BJ (cell line): ENCODE data around the gene SH3D19. TPM values are rescaled to one million over a fixed set of nuclear protein-coding genes. Genes with fewer than 3 reads are reported as not detected.

Source experiments
- CTCF ChIA-PET: fragments of 350-600 bp; formaldehyde crosslinking; extraction: SDS; loops from one replicate; lab custom pipeline; 2021; ENCODE audit warnings: antibody characterized with exemption, inconsistent platforms; lab: Yijun Ruan, JAX
- POLR2A ChIA-PET: fragments of 300-600 bp; sonication (Branson Sonifier 250); formaldehyde crosslinking; extraction: SDS; loops from one replicate; lab custom pipeline; 2021; ENCODE audit warnings: antibody characterized with exemption; lab: Charles Lee
- DNase-seq: peaks from one replicate; pipeline ENCODE4 v3.0.0-alpha.2; 2011; ENCODE audit warnings: low read depth
- H3K27me3 ChIP-seq: 2 replicates; pipeline ENCODE4 v1.6.0; 2011; ENCODE audit warnings: low read length; ENCODE audit not compliant: control insufficient read depth, insufficient read depth
- H3K36me3 ChIP-seq: 2 replicates; pipeline ENCODE4 v1.5.1; 2011; ENCODE audit warnings: low read length; ENCODE audit not compliant: control insufficient read depth, insufficient read depth
- H3K4me3 ChIP-seq: 2 replicates; pipeline ENCODE4 v1.5.1; 2011; ENCODE audit warnings: low read depth, mild to moderate bottlenecking, control low read depth, low read length
- polyA plus RNA-seq: library from polyadenylated mRNA; depleted of rRNA; stranded (reverse); fragments of >200 nt; gene quantifications from 2 replicates; pipeline ENCODE4 v1.2.3, GENCODE V29; 2011
- TF ChIP-seq, protein P1 (sequence below): IDR thresholded peaks from 2 replicates; pipeline ENCODE4 v1.5.1; 2011; ENCODE audit warnings: low read depth, mild to moderate bottlenecking, control low read depth, inconsistent platforms, low read length, moderate library complexity; ENCODE audit not compliant: insufficient read depth

The SH3D19 gene
- polyA plus RNA-seq, 1 experiment: 16.2 TPM

DNA sequence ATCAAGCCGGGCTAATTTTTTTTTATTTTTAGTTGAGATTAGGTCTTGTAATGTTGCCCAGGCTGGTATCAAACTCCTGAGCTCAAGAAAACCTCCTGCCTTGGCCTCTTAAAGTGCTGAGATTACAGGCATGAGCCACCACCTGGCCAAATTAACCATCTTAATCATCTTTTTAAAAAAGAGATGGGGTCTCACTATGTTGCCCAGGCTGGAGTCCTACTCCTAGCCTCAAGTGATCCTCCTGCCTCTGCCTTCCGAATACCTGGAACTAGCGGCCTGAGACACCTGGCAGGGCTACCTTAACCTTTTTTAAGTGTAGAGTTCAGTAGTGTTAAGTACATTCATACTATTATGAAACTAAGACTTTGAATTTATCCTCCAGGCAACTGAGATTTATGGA is 227.6 kb downstream of the SH3D19 start:
- 0 out of 2 replicates have a peak, but pooled peaks cover 2% of the 10 kb centered on the region for H3K27me3 ChIP-seq
- H3K36me3 ChIP-seq: 0 out of 2 replicates have a peak, but pooled peaks cover 1% of the 10 kb centered on the region
- H3K4me3 ChIP-seq: no peak overlapping the region
- no peak for DNase-seq
- CTCF ChIA-PET: interaction anchor here (0.6 to 1.5 kb wide), 4 partner anchors 7 to 59 kb away, joined by 3 to 5 read pairs (median 3); no protein-coding TSS in a partner anchor
- TF ChIP-seq, protein P1, sequence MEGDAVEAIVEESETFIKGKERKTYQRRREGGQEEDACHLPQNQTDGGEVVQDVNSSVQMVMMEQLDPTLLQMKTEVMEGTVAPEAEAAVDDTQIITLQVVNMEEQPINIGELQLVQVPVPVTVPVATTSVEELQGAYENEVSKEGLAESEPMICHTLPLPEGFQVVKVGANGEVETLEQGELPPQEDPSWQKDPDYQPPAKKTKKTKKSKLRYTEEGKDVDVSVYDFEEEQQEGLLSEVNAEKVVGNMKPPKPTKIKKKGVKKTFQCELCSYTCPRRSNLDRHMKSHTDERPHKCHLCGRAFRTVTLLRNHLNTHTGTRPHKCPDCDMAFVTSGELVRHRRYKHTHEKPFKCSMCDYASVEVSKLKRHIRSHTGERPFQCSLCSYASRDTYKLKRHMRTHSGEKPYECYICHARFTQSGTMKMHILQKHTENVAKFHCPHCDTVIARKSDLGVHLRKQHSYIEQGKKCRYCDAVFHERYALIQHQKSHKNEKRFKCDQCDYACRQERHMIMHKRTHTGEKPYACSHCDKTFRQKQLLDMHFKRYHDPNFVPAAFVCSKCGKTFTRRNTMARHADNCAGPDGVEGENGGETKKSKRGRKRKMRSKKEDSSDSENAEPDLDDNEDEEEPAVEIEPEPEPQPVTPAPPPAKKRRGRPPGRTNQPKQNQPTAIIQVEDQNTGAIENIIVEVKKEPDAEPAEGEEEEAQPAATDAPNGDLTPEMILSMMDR: no peak
- POLR2A ChIA-PET: no interaction called here

DNA sequence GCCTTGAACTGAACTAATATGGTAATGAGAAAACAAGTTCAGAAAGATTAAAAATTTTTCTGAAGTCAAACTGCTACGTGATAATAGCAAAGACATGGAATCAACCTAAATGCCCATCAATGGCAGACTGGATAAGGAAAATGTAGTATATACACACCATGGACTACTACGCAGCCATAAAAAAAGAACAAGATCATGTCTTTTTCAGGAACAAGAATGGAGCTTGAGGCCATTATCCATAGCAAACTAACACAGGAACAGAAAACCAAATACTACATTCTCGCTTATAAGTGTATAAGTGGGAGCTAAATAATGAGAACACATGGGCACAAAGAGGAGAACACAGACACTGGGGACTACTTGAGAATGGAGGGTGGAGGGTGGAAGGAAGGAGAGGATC is 230.3 kb downstream of the SH3D19 start:
- 0 out of 2 replicates have a peak, but pooled peaks cover 2% of the 10 kb centered on the region for H3K27me3 ChIP-seq
- no peak overlapping the region for H3K4me3 ChIP-seq
- H3K36me3 ChIP-seq: no peaks in the 10 kb centered on the region
- CTCF ChIA-PET: no interaction called here
- POLR2A ChIA-PET: no interaction called here
- no peak for DNase-seq
- TF ChIP-seq, protein P1: no peak

DNA sequence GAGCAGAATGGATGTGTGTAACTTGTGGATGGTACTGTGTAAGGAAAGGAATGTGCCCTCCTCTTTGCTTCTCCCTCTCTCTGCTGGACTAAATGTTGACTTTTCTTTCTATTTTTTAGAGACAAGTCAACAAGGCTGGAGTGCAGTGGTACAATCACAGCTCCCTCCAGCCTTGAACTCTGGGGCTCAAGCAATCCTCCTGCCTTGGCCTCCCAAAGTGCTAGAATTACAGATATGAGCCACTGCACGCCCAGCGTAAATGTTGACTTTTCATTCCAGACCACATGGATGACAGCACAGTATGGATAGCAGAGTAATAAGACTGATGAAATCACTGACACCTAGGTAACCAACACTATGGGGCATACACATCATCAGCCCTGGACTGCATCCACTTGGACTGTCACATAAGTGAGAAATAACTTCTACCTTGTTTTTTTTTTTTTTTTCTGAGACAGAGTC is 231.1 kb downstream of the SH3D19 start:
- no peak overlapping the region for H3K4me3 ChIP-seq
- TF ChIP-seq, protein P1: no peak
- POLR2A ChIA-PET: no interaction called here
- H3K27me3 ChIP-seq: 0 out of 2 replicates have a peak, but pooled peaks cover 2% of the 10 kb centered on the region
- no peaks in the 10 kb centered on the region for H3K36me3 ChIP-seq
- DNase-seq: no peak
- CTCF ChIA-PET: no interaction called here

DNA sequence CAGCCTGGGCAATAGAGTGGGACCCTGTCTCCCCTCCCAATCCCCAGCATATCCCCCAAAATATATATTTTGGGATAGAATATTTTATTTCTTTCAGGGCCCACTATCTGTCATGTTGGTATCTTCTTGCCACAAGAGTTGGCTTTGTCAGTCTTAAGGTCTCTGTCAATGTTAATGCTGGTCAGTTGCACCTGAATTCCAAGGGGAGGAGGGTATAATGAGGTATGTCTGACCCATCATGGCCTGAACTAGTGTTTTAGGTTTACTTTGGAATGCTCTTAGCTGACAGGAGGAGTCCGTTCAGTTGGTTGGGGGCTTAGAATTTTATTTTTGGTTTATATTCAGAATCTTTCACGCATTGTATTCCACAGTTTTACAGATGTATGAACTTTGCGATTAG is 232.2 kb downstream of the SH3D19 start:
- Histone ChIP-seq H3K4me3 (no peak overlapping the region), H3K36me3 (no peaks in the 10 kb centered on the region), H3K27me3 (0 out of 2 replicates have a peak, but pooled peaks cover 2% of the 10 kb centered on the region)
- CTCF ChIA-PET: no interaction called here
- POLR2A ChIA-PET: no interaction called here
- DNase-seq: no peak
- TF ChIP-seq, protein P1: no peak

DNA sequence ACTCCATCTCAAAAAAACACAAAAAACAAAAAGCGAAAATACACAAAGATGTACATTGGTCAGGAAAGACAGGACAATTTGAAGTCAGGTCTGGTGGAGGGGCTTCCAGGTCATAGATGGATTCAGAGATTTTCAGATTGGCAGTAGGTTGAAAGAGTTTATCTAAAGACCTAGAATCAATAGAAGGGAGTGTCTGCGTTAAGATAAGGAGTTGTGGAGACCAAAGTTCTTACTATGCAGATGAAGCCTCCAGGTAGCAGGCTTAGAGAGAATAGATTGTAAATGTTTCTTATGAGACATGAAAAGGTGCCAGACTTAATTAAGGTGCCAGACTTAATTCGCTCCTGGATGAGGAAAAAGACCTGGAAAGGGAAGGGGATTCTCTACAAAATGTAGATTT is 232.9 kb downstream of the SH3D19 start:
- Histone ChIP-seq H3K4me3 (no peak overlapping the region), H3K27me3 (0 out of 2 replicates have a peak, but pooled peaks cover 2% of the 10 kb centered on the region), H3K36me3 (no peaks in the 10 kb centered on the region)
- CTCF ChIA-PET: no interaction called here
- POLR2A ChIA-PET: no interaction called here
- no peak for DNase-seq
- TF ChIP-seq, protein P1: no peak
